ENCODE results near the gene SUPT6H. TPM values are rescaled to one million over a fixed set of nuclear protein-coding genes. Genes with fewer than 3 reads are reported as not detected.
A peak's percentile ranks its signal among the peaks of the same experiment; 100 is the strongest.

SUPT6H gene
- total and polyA plus RNA-seq, 8 donors: 16.9 to 135 (median 47.3) TPM

- DNase-seq: peak in 1 of 2 donors; percentile 9
- no peaks in the 10 kb centered on the region for H3K9me3 ChIP-seq
- H3K27ac ChIP-seq: no peak within 1 kb of the TSS
- H3K4me1 ChIP-seq: peaks cover 0 to 14% (median 4%) of the 10 kb centered on the region in 4 donors
- no peak within 1 kb of the TSS for H3K4me3 ChIP-seq
- H3K36me3 ChIP-seq: peaks cover 48 to 80% (median 76%) of the 10 kb centered on the region in 4 donors
- 67 to 86% (median 82%) methylated on average over 5 of the region's 5 CpGs for WGBS, 5 donors
- TF ChIP-seq EP300 (IDR thresholded peaks at IDR 0.05): no peak
- TF ChIP-seq POLR2A (IDR thresholded peaks at IDR 0.05): no peak
- no peak for TF ChIP-seq CTCF (IDR thresholded peaks at IDR 0.05)
- no peak for TF ChIP-seq POLR2AphosphoS5 (IDR thresholded peaks at IDR 0.05)
- H3K27me3 ChIP-seq: no peaks in the 10 kb centered on the region
- intact Hi-C loops (cut with DNase I; ENCODE audit: low total_unique reads): no loop called here
Measured at GRCh38 chr17:28613931-28614381, 48.0 kb upstream of the SUPT6H start, which contains the start of gene RSKR. Gene RSKR (minus strand): TSS chr17:28614185. CDS start chr17:28614161, 24 bp downstream.

- DNase-seq: no peak
- WGBS, 5 donors: 87 to 92% (median 91%) methylated on average over 4 of the region's 4 CpGs
- intact Hi-C loops (cut with DNase I; ENCODE audit: low total_unique reads): no loop called here
- Histone ChIP-seq H3K27ac (no peak overlapping the region), H3K36me3 (peaks cover 62 to 88% (median 88%) of the 10 kb centered on the region in 4 donors), H3K4me3 (no peak overlapping the region), H3K4me1 (peaks cover 0 to 14% (median 4%) of the 10 kb centered on the region in 4 donors), H3K9me3 (no peaks in the 10 kb centered on the region), H3K27me3 (no peaks in the 10 kb centered on the region)
- TF ChIP-seq EP300 (IDR thresholded peaks at IDR 0.05): no peak
- no peak for TF ChIP-seq CTCF (IDR thresholded peaks at IDR 0.05)
- TF ChIP-seq POLR2AphosphoS5 (IDR thresholded peaks at IDR 0.05): no peak
- TF ChIP-seq POLR2A (IDR thresholded peaks at IDR 0.05): no peak
Measured at GRCh38 chr17:28615260-28615940, 46.6 kb upstream of the SUPT6H start.

GRCh38 chr17:28616281-28616680 is 45.7 kb upstream of the SUPT6H start:
- H3K36me3 ChIP-seq: peaks cover 71 to 97% (median 88%) of the 10 kb centered on the region in 4 donors
- TF ChIP-seq POLR2A (IDR thresholded peaks at IDR 0.05) (no peak), EP300 (IDR thresholded peaks at IDR 0.05) (no peak), POLR2AphosphoS5 (IDR thresholded peaks at IDR 0.05) (no peak), CTCF (IDR thresholded peaks at IDR 0.05) (no peak)
- WGBS, 5 donors: 77 to 85% (median 81%) methylated on average over 7 of the region's 7 CpGs

GRCh38 chr17:28618464-28618863 is 43.5 kb upstream of the SUPT6H start:
- Histone ChIP-seq H3K27ac (no peak overlapping the region), H3K4me1 (peaks cover 0 to 6% (median under 1%) of the 10 kb centered on the region in 4 donors), H3K36me3 (peaks cover 91 to 100% (median 100%) of the 10 kb centered on the region in 4 donors), H3K9me3 (no peaks in the 10 kb centered on the region), H3K4me3 (no peak overlapping the region), H3K27me3 (no peaks in the 10 kb centered on the region)
- WGBS, 5 donors: 91 to 100% (median 95%) methylated on average over 3 of the region's 3 CpGs
- TF ChIP-seq EP300 (IDR thresholded peaks at IDR 0.05): no peak
- no peak for TF ChIP-seq CTCF (IDR thresholded peaks at IDR 0.05)
- TF ChIP-seq POLR2A (IDR thresholded peaks at IDR 0.05): no peak
- no peak for TF ChIP-seq POLR2AphosphoS5 (IDR thresholded peaks at IDR 0.05)
- DNase-seq: no peak
- intact Hi-C loops (cut with DNase I; ENCODE audit: low total_unique reads): no loop called here

More at GRCh38 chr17:28616281-28616680, 45.7 kb upstream of the SUPT6H start:
- intact Hi-C loops (cut with DNase I; ENCODE audit: low total_unique reads): no loop called here
- H3K4me3 ChIP-seq: no peak overlapping the region
- H3K27ac ChIP-seq: no peak overlapping the region
- DNase-seq: no peak
- H3K9me3 ChIP-seq: no peaks in the 10 kb centered on the region
- peaks cover 0 to 14% (median 4%) of the 10 kb centered on the region in 4 donors for H3K4me1 ChIP-seq
- no peaks in the 10 kb centered on the region for H3K27me3 ChIP-seq

Data from stomach (tissue), 9 donors.